K562 (cell line): ENCODE data around the gene PPP1R12B. TPM values are rescaled to one million over a fixed set of nuclear protein-coding genes. Genes with fewer than 3 reads are reported as not detected.
"Not testable (repeated sequence)": the region's sequence is repeated elsewhere in the genome, so short reads cannot be mapped to it uniquely, and the experiment has no call there.

Experiments
- ATAC-seq: fragments of 200-7000 bp; cut with Tn5 transposase; 3 replicates; pipeline ENCODE4 v1.9.1; 2020; ENCODE audit warnings: moderate library complexity
- BruUV-seq: library from RNA; stranded (reverse); fragments of 400-500 nt; replicated peaks from 2 replicates; lab custom pipeline; 2021; lab: Mats Ljungman, UMichigan
- CTCF ChIA-PET: fragments of 300-600 bp; formaldehyde crosslinking; extraction: SDS; loops from one replicate; lab custom pipeline; 2021; ENCODE audit warnings: low intra/inter-chr PET ratio; lab: Yijun Ruan, JAX
- POLR2A ChIA-PET: fragments of 300-600, 350-650 bp; sonication (Branson Sonifier 250); formaldehyde crosslinking; extraction: SDS; loops from one replicate; lab custom pipeline; 2021; ENCODE audit warnings: antibody characterized with exemption, inconsistent platforms; lab: Yijun Ruan, JAX
- DNase-seq, 4 experiments: peaks; one replicate each; pipeline versions ENCODE4 v3.0.0 to v3.0.0-alpha.2; 2011 to 2018; ENCODE audit warnings: low spot score in 3 of 4, mixed read lengths in 3 of 4; ENCODE audit errors: extremely low read depth in 1 of 4
- FAIRE-seq: peaks from 2 replicates; lab custom pipeline; 2011; peaks lifted over from hg19 to GRCh38; lab: Jason Lieb, UNC
- H2AFZ ChIP-seq: 2 replicates; pipeline ENCODE4 v1.6.0; 2011; ENCODE audit warnings: low read depth, low read length, control low read depth, inconsistent platforms
- H3K27ac ChIP-seq: fragments of 200-600 bp; 3 replicates; pipeline ENCODE4 v1.8.0; 2011; ENCODE audit warnings: low read depth, mild to moderate bottlenecking, control low read depth, inconsistent platforms, low read length, moderate library complexity, mixed read lengths; ENCODE audit errors: extremely low read depth
- H3K27me3 ChIP-seq, 2 experiments: fragments of 300-600 bp in 1 of 2; 2 replicates in 1 of 2; 3 replicates in 1 of 2; pipeline versions ENCODE4 v1.6.0 to v1.8.0; 2011; ENCODE audit warnings: inconsistent platforms in 2 of 2, low read length in 2 of 2, mild to moderate bottlenecking in 1 of 2, mixed read lengths in 1 of 2, moderate library complexity in 1 of 2; ENCODE audit not compliant: control insufficient read depth in 2 of 2, insufficient read depth in 2 of 2
- H3K36me3 ChIP-seq: fragments of 300-600 bp; 3 replicates; pipeline ENCODE4 v1.8.0; 2011; ENCODE audit warnings: mild to moderate bottlenecking, low read length, inconsistent platforms; ENCODE audit not compliant: control insufficient read depth, insufficient read depth
- H3K4me1 ChIP-seq, 2 experiments: fragments of 200-600 bp in 1 of 2; replicated peaks in 1 of 2; 2 replicates in 1 of 2; 3 replicates in 1 of 2; pipeline versions ENCODE4 v1.5.1 to v1.8.0; 2011; ENCODE audit warnings: inconsistent platforms in 2 of 2, low read length in 2 of 2, mild to moderate bottlenecking in 1 of 2, mixed read lengths in 1 of 2, moderate library complexity in 1 of 2; ENCODE audit not compliant: control insufficient read depth in 2 of 2, insufficient read depth in 2 of 2
- H3K4me2 ChIP-seq: 2 replicates; pipeline ENCODE4 v1.6.1; 2011; ENCODE audit warnings: low read length, control low read depth, inconsistent platforms, mixed read lengths; ENCODE audit not compliant: insufficient read depth
- H3K4me3 ChIP-seq: fragments of 200-600 bp; sonication (generic), shearing (Covaris generic); 2 replicates; pipeline ENCODE4 v1.5.1; 2016; ENCODE audit warnings: control low read depth, inconsistent platforms
- H3K79me2 ChIP-seq: fragments of 200-600 bp; 3 replicates; pipeline ENCODE4 v1.8.0; 2011; ENCODE audit warnings: low read length, inconsistent platforms; ENCODE audit not compliant: control insufficient read depth, insufficient read depth
- H3K9ac ChIP-seq, 2 experiments: 2 replicates each; pipeline versions ENCODE4 v1.6.0 to v1.6.1; 2011; ENCODE audit warnings: low read depth in 2 of 2, low read length in 2 of 2, control low read depth in 1 of 2, inconsistent platforms in 1 of 2, mild to moderate bottlenecking in 1 of 2, mixed read lengths in 1 of 2; ENCODE audit not compliant: insufficient read depth in 1 of 2
- H3K9me1 ChIP-seq: one replicate; pipeline ENCODE4 v1.6.0; 2011; ENCODE audit warnings: inconsistent platforms, mild to moderate bottlenecking, low read length, moderate library complexity; ENCODE audit not compliant: control insufficient read depth, insufficient read depth
- H3K9me3 ChIP-seq: replicated peaks from 2 replicates; pipeline ENCODE4 v1.5.1; 2011; ENCODE audit warnings: low read depth, low read length, inconsistent platforms; ENCODE audit not compliant: control insufficient read depth, insufficient read depth
- H4K20me1 ChIP-seq: replicated peaks from 2 replicates; pipeline ENCODE4 v1.6.1; 2011; ENCODE audit warnings: low read length, inconsistent platforms, mixed read lengths; ENCODE audit not compliant: control insufficient read depth, insufficient read depth
- WGBS: fragments of 100-300 bp; shearing (Covaris generic); methylation state at CpG from one replicate; pipeline ENCODE4 v1.1.6; 2016; ENCODE audit warnings: low coverage, mixed read lengths; ENCODE audit not compliant: insufficient coverage; ENCODE audit errors: missing lambda C conversion rate; 5-methylcytosine and 5-hydroxymethylcytosine counted together
- in situ Hi-C: fragments of 300-500 bp; cut with MboI; formaldehyde crosslinking; loops from 4 replicates; pipeline ENCODE4 v1.15.0; 2018; ENCODE audit warnings: inconsistent platforms, mixed read lengths
- intact Hi-C: fragments of 100-400 bp; cut with micrococcal nuclease; formaldehyde crosslinking; loops from 2 replicates; pipeline ENCODE4 v1.14.2; 2022
- polyA plus RNA-seq, 8 experiments: library from polyadenylated mRNA; depleted of rRNA in 4 of 8; stranded (reverse) in 5 of 8; unstranded in 3 of 8; fragments of >200 nt; fragmentation: Nextera tagmentation in 2 of 8; fragmentation: Illumina TruSeq in 1 of 8; extraction: Ambion mirVana in 2 of 8; extraction: Trizol in 1 of 8; gene quantifications; 2 replicates each; pipeline versions ENCODE4 v1.2.1 to v1.2.3, GENCODE V29; 2011 to 2014; ENCODE audit warnings: inconsistent platforms in 1 of 8, missing spikeins in 1 of 8
- total RNA-seq, 7 experiments: library from RNA; depleted of rRNA in 6 of 7; stranded (reverse); fragments of >200 nt in 6 of 7; fragmentation: Illumina TruSeq in 2 of 7; extraction: Trizol in 2 of 7; gene quantifications; 2 replicates each; pipeline versions ENCODE4 v1.2.1 to v1.2.3, GENCODE V29; 2011 to 2021; ENCODE audit warnings: low replicate concordance in 1 of 7

Gene PPP1R12B
- total and polyA plus RNA-seq, 9 of the 15 experiments (the other 6 are each of a cell fraction or from before 2014, with no cell fraction given) = 0.73 to 16.9 (median 13.6) TPM

- BruUV-seq = not testable (repeated sequence)
These were observed 117.3 kb downstream of the PPP1R12B start for GRCh38 chr1:202465644-202466270.

GRCh38 chr1:202466339-202466738 lies 117.8 kb downstream of the PPP1R12B start:
- H3K9me3 ChIP-seq, POLR2A ChIA-PET, H3K4me1 ChIP-seq, H3K36me3 ChIP-seq, ATAC-seq, DNase-seq, FAIRE-seq, H3K9ac ChIP-seq, H3K4me3 ChIP-seq, BruUV-seq, H4K20me1 ChIP-seq, H3K27ac ChIP-seq, H2AFZ ChIP-seq, H3K9me1 ChIP-seq, H3K27me3 ChIP-seq, in situ Hi-C loops, H3K4me2 ChIP-seq, H3K79me2 ChIP-seq: not testable (repeated sequence)
- CTCF ChIA-PET = interaction anchor here (0.7 kb wide), 1 partner anchor 826 kb away, joined by 3 read pairs; no protein-coding TSS in a partner anchor
- intact Hi-C loops = loop anchor here (10.0 kb wide), 1 partner anchor 248 kb away; the partner anchor contains the start of gene SYT2

More at GRCh38 chr1:202465644-202466270, 117.3 kb downstream of the PPP1R12B start:
- H3K36me3 ChIP-seq, ATAC-seq, H3K4me1 ChIP-seq, H3K27me3 ChIP-seq, H3K79me2 ChIP-seq, H3K9me3 ChIP-seq, H3K9ac ChIP-seq, H3K4me2 ChIP-seq, H3K9me1 ChIP-seq, H2AFZ ChIP-seq, H4K20me1 ChIP-seq, H3K4me3 ChIP-seq, FAIRE-seq, DNase-seq, H3K27ac ChIP-seq, in situ Hi-C loops: not testable (repeated sequence)
- ChIA-PET CTCF (interaction anchor here (0.7 kb wide), 1 partner anchor 827 kb away, joined by 3 read pairs; no protein-coding TSS in a partner anchor), POLR2A (interaction anchor here (0.6 kb wide), 1 partner anchor 182 kb away, joined by 3 read pairs; no protein-coding TSS in a partner anchor)
- 63% methylated on average over 3 of the region's 3 CpGs for WGBS
- intact Hi-C loops = loop anchor here (2.0 to 10.0 kb wide), 2 partner anchors 105 to 249 kb away; partner anchors contain the start of gene SYT2
